22Rv1 (cell line): Measurements from ENCODE around the gene ADAMTSL2.

Experiments used
- ZFX ChIP-seq: fragments of 450-650 bp; IDR thresholded peaks from 2 replicates; pipeline ENCODE4 v1.6.1; 2017; ENCODE audit warnings: antibody characterized with exemption, borderline replicate concordance
- TF ChIP-seq, protein P1 (sequence below): fragments of 450-650 bp; IDR thresholded peaks from 2 replicates; pipeline ENCODE4 v1.5.1; 2017; ENCODE audit warnings: mild to moderate bottlenecking

DNA sequence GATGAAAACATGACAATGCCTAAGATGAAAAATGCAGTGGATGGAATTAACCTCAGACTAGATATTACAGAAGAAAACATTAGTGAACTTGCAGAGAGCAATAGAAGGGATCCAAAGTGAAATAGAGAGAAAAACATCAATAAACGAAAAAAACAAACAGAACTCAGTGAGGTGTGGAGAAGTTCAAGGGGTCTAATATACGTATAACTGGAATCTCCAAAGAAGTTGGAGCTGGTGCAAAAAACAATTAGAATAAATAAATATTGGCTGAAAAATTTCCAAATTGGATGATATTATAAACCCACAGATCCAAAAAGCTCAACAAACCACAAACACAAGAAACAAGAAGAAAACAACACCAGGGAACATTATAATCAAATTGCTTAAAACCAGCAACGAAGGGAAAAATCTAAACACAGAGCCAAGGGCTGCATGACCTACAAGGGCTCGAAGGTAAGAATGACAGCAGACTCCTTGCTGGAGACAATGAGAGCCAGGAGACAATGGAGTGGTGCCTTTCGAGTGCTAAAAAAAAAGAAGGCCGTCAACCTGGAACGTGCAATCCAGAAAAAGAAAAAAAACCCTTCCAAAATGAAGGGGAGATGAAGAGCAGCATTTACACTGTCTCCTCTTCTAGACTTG, 62.9 kb downstream of the ADAMTSL2 start:
- TF ChIP-seq, protein P1, sequence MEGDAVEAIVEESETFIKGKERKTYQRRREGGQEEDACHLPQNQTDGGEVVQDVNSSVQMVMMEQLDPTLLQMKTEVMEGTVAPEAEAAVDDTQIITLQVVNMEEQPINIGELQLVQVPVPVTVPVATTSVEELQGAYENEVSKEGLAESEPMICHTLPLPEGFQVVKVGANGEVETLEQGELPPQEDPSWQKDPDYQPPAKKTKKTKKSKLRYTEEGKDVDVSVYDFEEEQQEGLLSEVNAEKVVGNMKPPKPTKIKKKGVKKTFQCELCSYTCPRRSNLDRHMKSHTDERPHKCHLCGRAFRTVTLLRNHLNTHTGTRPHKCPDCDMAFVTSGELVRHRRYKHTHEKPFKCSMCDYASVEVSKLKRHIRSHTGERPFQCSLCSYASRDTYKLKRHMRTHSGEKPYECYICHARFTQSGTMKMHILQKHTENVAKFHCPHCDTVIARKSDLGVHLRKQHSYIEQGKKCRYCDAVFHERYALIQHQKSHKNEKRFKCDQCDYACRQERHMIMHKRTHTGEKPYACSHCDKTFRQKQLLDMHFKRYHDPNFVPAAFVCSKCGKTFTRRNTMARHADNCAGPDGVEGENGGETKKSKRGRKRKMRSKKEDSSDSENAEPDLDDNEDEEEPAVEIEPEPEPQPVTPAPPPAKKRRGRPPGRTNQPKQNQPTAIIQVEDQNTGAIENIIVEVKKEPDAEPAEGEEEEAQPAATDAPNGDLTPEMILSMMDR = no peak
- no peak for TF ChIP-seq ZFX
